DND-41 (cell line): Measurements from ENCODE around the gene PUDP.

ENCODE experiments used
- ATAC-seq: fragments of 200-7000 bp; cut with Tn5 transposase; 3 replicates; pipeline ENCODE4 v1.9.1; 2021; ENCODE audit warnings: low read depth; ENCODE audit not compliant: insufficient read depth
- DNase-seq: peaks from one replicate; pipeline ENCODE4 v3.0.0-alpha.2; 2020
- H2AFZ ChIP-seq: 2 replicates; pipeline ENCODE4 v1.6.0; 2012; ENCODE audit warnings: low read depth, low read length
- H3K27ac ChIP-seq: 2 replicates; pipeline ENCODE4 v1.5.1; 2012; ENCODE audit warnings: low read length, inconsistent platforms
- H3K27me3 ChIP-seq: fragments of 200-600 bp; sonication (generic); 2 replicates; pipeline ENCODE4 v1.6.0; 2012; ENCODE audit warnings: low read length, mild to moderate bottlenecking, inconsistent platforms; ENCODE audit not compliant: insufficient read depth, poor library complexity
- H3K36me3 ChIP-seq: 2 replicates; pipeline ENCODE4 v1.5.1; 2012; ENCODE audit warnings: low read length, inconsistent platforms; ENCODE audit not compliant: insufficient read depth
- H3K4me1 ChIP-seq: 2 replicates; pipeline ENCODE4 v1.5.1; 2012; ENCODE audit warnings: mild to moderate bottlenecking, low read length; ENCODE audit not compliant: insufficient read depth
- H3K4me2 ChIP-seq: 2 replicates; pipeline ENCODE4 v1.6.0; 2012; ENCODE audit warnings: mild to moderate bottlenecking, moderate library complexity, low read length, inconsistent platforms; ENCODE audit not compliant: insufficient read depth
- H3K4me3 ChIP-seq, 2 experiments: fragments of 200-600 bp in 1 of 2; shearing (Covaris generic) in 1 of 2; 2 replicates each; pipeline ENCODE4 v1.5.1; 2012 to 2016; ENCODE audit warnings: inconsistent platforms in 2 of 2, low read length in 2 of 2, mild to moderate bottlenecking in 2 of 2, low read depth in 1 of 2, moderate library complexity in 1 of 2
- H3K79me2 ChIP-seq: 2 replicates; pipeline ENCODE4 v1.6.0; 2012; ENCODE audit warnings: low read length, inconsistent platforms; ENCODE audit not compliant: insufficient read depth
- H3K9ac ChIP-seq: 2 replicates; pipeline ENCODE4 v1.6.0; 2012; ENCODE audit warnings: low read depth, mild to moderate bottlenecking, inconsistent platforms, low read length, moderate library complexity
- H3K9me3 ChIP-seq: 2 replicates; pipeline ENCODE4 v1.5.1; 2012; ENCODE audit warnings: low read length, moderate library complexity, mild to moderate bottlenecking, inconsistent platforms; ENCODE audit not compliant: insufficient read depth, severe bottlenecking
- H4K20me1 ChIP-seq: 2 replicates; pipeline ENCODE4 v1.6.0; 2012; ENCODE audit warnings: low read length; ENCODE audit not compliant: insufficient read depth
- CTCF ChIP-seq: IDR thresholded peaks from 2 replicates; pipeline ENCODE4 v1.5.1; 2012; ENCODE audit warnings: borderline replicate concordance, low read length, moderate library complexity, mild to moderate bottlenecking; ENCODE audit not compliant: poor library complexity, severe bottlenecking; ENCODE audit errors: extremely low read depth
- EZH2 ChIP-seq: IDR thresholded peaks from 3 replicates; pipeline ENCODE4 v1.6.1; 2012; ENCODE audit warnings: borderline replicate concordance, low read depth, mild to moderate bottlenecking, moderate library complexity, low read length, inconsistent platforms; ENCODE audit not compliant: severe bottlenecking

Gene PUDP

DNA sequence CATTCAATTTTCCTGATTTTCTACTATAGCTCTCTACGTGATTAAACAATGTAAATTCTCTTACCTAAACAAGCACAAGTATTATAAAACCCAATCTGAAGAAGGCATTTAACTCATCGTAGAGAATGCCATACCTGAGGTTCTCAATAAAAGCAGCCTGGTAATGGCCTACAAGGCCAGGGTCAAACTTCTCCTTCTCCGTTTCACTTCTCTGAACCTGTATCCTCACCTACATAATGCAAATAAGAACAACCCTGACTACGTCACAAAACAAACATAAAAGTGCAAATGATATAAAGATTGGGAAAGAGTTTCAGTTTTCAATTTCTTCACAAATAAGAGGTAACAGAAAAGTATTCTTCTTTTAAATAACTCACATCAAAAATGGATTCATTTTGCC is 56.0 kb downstream of the PUDP start:
- no peak for ATAC-seq
- H3K27me3 ChIP-seq, result no peaks in the 10 kb centered on the region

DNA sequence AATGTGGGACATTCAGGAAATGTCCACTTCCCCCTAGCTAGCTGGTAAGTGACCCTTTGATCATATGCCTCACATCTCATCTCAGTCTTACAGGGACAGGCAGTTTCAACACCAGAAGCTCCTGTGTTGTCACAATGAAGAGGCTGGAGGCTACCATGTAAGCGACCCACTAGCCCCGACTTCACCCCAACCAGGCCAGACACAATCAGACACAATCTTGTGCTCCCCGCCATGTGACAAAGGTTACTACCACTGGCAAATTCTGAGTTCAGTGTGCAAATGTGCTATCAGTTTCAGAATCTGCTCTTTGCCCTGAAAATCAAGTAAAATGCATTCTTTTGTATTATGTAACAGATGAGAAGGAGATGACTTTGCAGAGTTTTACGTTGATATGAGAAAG is 57.3 kb downstream of the PUDP start:
- H3K27me3 ChIP-seq, result no peaks in the 10 kb centered on the region
- TF ChIP-seq CTCF (no peak), EZH2 (no peak)
- no peak for ATAC-seq
- peak overlapping the region; percentile 41 for H3K9ac ChIP-seq
- DNase-seq, result no peak
- no peak overlapping the region for H2AFZ ChIP-seq
- H3K4me3 ChIP-seq, result no peak overlapping the region
- peaks cover 86% of the 10 kb centered on the region for H3K79me2 ChIP-seq
- H3K9me3 ChIP-seq, result no peaks in the 10 kb centered on the region
- peak overlapping the region; percentile 100 for H3K27ac ChIP-seq
- peaks cover 92% of the 10 kb centered on the region for H3K4me1 ChIP-seq
- no peak overlapping the region for H3K4me2 ChIP-seq
- H4K20me1 ChIP-seq, result no peaks in the 10 kb centered on the region
- H3K36me3 ChIP-seq, result peaks cover 35% of the 10 kb centered on the region

More for the DNA sequence above, 56.0 kb downstream of the PUDP start:
- no peak for DNase-seq
- Histone ChIP-seq H3K9me3 (no peaks in the 10 kb centered on the region), H3K27ac (peak overlapping the region; percentile 68), H3K9ac (no peak overlapping the region), H3K79me2 (peaks cover 89% of the 10 kb centered on the region), H3K36me3 (peaks cover 42% of the 10 kb centered on the region), H3K4me1 (peaks cover 81% of the 10 kb centered on the region), H3K4me3 (no peak overlapping the region), H2AFZ (no peak overlapping the region), H4K20me1 (no peaks in the 10 kb centered on the region), H3K4me2 (no peak overlapping the region)
- TF ChIP-seq EZH2 (no peak), CTCF (no peak)

GRCh38 chrX:7088968-7089615 is 58.9 kb downstream of the PUDP start:
- peak; percentile 80 for DNase-seq
- no peaks in the 10 kb centered on the region for H3K9me3 ChIP-seq
- H3K79me2 ChIP-seq, result peaks cover 82% of the 10 kb centered on the region
- no peaks in the 10 kb centered on the region for H3K27me3 ChIP-seq
- H3K4me2 ChIP-seq, result peak overlapping the region; percentile 41
- no peak overlapping the region for H2AFZ ChIP-seq
- peak overlapping the region; percentile 62 for H3K9ac ChIP-seq
- peak overlapping the region; percentile 100 for H3K27ac ChIP-seq
- no peaks in the 10 kb centered on the region for H4K20me1 ChIP-seq
- peaks cover 100% of the 10 kb centered on the region for H3K4me1 ChIP-seq
- peak overlapping the region in 1 of 2 experiments; percentile 18; a peak in 1 of 4 replicates for H3K4me3 ChIP-seq
- TF ChIP-seq CTCF (peak; percentile 76), EZH2 (no peak)
- ATAC-seq, result peak; percentile 54
- peaks cover 32% of the 10 kb centered on the region for H3K36me3 ChIP-seq
